ENCODE measurements around the gene ZDHHC8.

- TF ChIP-seq CTCF (IDR thresholded peaks at IDR 0.05; ENCODE audit: low read depth, low read length, poor library complexity, severe bottlenecking) = no peak
- no peak for TF ChIP-seq EZH2phosphoT487 (IDR thresholded peaks at IDR 0.05; ENCODE audit: borderline replicate concordance, low read length)
Measured at GRCh38 chr22:20108757-20109230, 22.8 kb upstream of the ZDHHC8 start.

All from DOHH2 (cell line).